Activated T-helper 2 cell treated with anti-CD3 and anti-CD28 coated beads, Interferon-gamma antibody, Interleukin-2, Interleukin-4, amounts not matched to agents 10 μg/mL and 5 μg/mL and 100 μg/mL, durations not matched to agents 14 hours and 24 hours and 36 hours (primary cell): ENCODE results near the gene CLEC4A. TPM values are rescaled to one million over a fixed set of nuclear protein-coding genes. Genes with fewer than 3 reads are reported as not detected.
A peak's percentile ranks its signal among the peaks of the same experiment; 100 is the strongest.
"Not testable (repeated sequence)": the region's sequence is repeated elsewhere in the genome, so short reads cannot be mapped to it uniquely, and the experiment has no call there.

ENCODE experiments used
- DNase-seq: peaks from one replicate; pipeline ENCODE4 v3.0.0; 2021; ENCODE audit warnings: low spot score
- H3K27ac Mint-ChIP-seq: one replicate; pipeline ENCODE4 v1.8.0; 2021; ENCODE audit warnings: mixed read lengths
- H3K27me3 Mint-ChIP-seq: one replicate; pipeline ENCODE4 v1.8.0; 2021; ENCODE audit warnings: low read depth, mixed read lengths
- H3K36me3 Mint-ChIP-seq: one replicate; pipeline ENCODE4 v1.8.0; 2021; ENCODE audit warnings: low read depth, mixed read lengths
- H3K4me1 Mint-ChIP-seq: one replicate; pipeline ENCODE4 v1.8.0; 2021; ENCODE audit warnings: low read depth, mixed read lengths
- H3K4me3 Mint-ChIP-seq: one replicate; pipeline ENCODE4 v1.8.0; 2021; ENCODE audit warnings: low read depth, mild to moderate bottlenecking, moderate library complexity, mixed read lengths
- H3K9me3 Mint-ChIP-seq: one replicate; pipeline ENCODE4 v1.8.0; 2021; ENCODE audit warnings: mixed read lengths
- intact Hi-C: fragments of 100-400 bp; cut with micrococcal nuclease; formaldehyde crosslinking; loops from one replicate; pipeline ENCODE4 v1.15.1; 2023
- total RNA-seq: library from RNA; stranded (reverse); gene quantifications from 2 replicates; pipeline ENCODE4 v1.2.3, GENCODE V29; 2022

The CLEC4A gene
- 0.94 TPM in 1 of 2 replicates, not detected in the other for total RNA-seq

DNA sequence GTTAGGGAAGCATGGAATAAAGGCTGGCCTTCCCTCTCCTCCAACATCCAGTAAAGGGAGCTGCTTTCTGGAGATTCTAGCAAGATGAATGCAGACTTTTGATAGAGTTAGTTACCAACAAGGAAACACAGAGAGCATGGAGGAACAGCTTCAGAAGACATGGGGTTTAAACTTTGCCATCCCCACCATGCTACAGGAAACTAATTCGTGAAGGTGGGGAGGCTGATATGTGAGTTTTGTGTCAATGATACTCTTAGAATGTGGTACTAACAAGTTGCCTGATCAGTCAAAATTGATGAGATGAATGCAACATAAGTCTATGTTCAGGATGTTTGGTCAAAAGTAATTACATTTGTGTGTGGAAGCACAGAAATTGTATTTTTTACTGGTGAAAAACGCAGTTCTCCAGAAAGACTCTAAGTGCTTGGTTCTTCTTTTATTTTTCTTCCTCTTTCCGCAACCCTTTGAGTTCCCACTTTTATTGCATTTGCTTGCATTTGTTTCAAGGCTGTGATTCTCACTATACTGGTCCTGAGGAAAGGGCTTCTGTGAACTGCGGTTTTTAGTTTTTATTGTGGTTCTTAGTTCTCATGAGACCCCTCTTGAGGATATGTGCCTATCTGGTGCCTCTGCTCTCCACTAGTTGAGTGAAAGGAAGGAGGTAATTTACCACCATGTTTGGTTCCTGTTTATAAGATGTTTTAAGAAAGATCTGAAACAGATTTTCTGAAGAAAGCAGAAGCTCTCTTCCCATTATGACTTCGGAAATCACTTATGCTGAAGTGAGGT lies at the start of gene CLEC4A:
Gene CLEC4A, plus strand, starts transcription at position 494 of the 789 bp plus-strand sequence. Its CDS starts 262 bp downstream, at position 756.
- intact Hi-C loops: no loop called here
- Mint-ChIP-seq H3K27me3 (no peaks in the 10 kb centered on the region), H3K4me3 (no peak within 1 kb of the TSS), H3K36me3 (no peaks in the 10 kb centered on the region), H3K9me3 (no peaks in the 10 kb centered on the region), H3K4me1 (peaks cover 9% of the 10 kb centered on the region), H3K27ac (no peak within 1 kb of the TSS)
- DNase-seq: no peak

GRCh38 chr12:8075935-8076334 lies 47.5 kb upstream of the CLEC4A start:
- H3K9me3 Mint-ChIP-seq: no peaks in the 10 kb centered on the region
- peaks cover 11% of the 10 kb centered on the region for H3K4me1 Mint-ChIP-seq
- no peak overlapping the region for H3K4me3 Mint-ChIP-seq
- H3K36me3 Mint-ChIP-seq: no peaks in the 10 kb centered on the region
- no peak for DNase-seq
- no peak overlapping the region for H3K27ac Mint-ChIP-seq
- peaks cover 13% of the 10 kb centered on the region for H3K27me3 Mint-ChIP-seq
- intact Hi-C loops: loop anchor here (5.0 kb wide), 1 partner anchor 214 kb away; no protein-coding TSS in a partner anchor

- H3K4me3 Mint-ChIP-seq: no peak overlapping the region
- no peak overlapping the region for H3K27ac Mint-ChIP-seq
- no peaks in the 10 kb centered on the region for H3K36me3 Mint-ChIP-seq
- H3K27me3 Mint-ChIP-seq: peaks cover 13% of the 10 kb centered on the region
- no peaks in the 10 kb centered on the region for H3K9me3 Mint-ChIP-seq
- H3K4me1 Mint-ChIP-seq: peaks cover 15% of the 10 kb centered on the region
- no peak for DNase-seq
- intact Hi-C loops: loop anchor here (5.0 kb wide), 1 partner anchor 214 kb away; no protein-coding TSS in a partner anchor
These were observed 47.1 kb upstream of the CLEC4A start for GRCh38 chr12:8076366-8076765.

GRCh38 chr12:8077207-8077606 lies 46.2 kb upstream of the CLEC4A start:
- Mint-ChIP-seq H3K36me3 (no peaks in the 10 kb centered on the region), H3K4me1 (peaks cover 16% of the 10 kb centered on the region), H3K9me3 (no peaks in the 10 kb centered on the region), H3K27me3 (peaks cover 7% of the 10 kb centered on the region), H3K27ac (no peak overlapping the region), H3K4me3 (no peak overlapping the region)
- no peak for DNase-seq
- intact Hi-C loops: loop anchor here (5.0 kb wide), 1 partner anchor 215 kb away; no protein-coding TSS in a partner anchor

DNA sequence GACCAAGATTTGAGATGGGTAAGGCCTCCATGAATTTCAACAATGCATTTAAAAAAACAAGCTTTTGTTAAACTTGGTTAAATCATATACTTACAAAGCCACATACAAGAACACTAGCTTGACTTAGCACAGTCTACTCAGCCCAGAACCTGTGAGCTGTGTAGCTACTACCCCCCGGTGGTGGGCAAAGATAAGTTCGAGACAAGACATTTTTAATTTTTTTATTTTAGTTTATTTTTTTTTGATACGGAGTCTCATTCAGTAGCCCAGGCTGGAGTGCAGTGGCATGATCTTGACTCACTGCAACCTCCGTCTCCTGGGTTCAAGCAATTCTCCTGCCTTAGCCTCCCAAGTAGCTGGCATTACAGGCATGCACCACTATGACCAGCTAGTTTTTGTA lies 45.0 kb upstream of the CLEC4A start:
- Mint-ChIP-seq H3K4me3 (no peak overlapping the region), H3K27ac (no peak overlapping the region), H3K4me1 (peaks cover 19% of the 10 kb centered on the region), H3K36me3 (no peaks in the 10 kb centered on the region), H3K9me3 (no peaks in the 10 kb centered on the region), H3K27me3 (no peaks in the 10 kb centered on the region)
- intact Hi-C loops: loop anchor here (1.0 to 5.0 kb wide), 2 partner anchors 32 to 216 kb away; no protein-coding TSS in a partner anchor
- peak; percentile 18 for DNase-seq

DNA sequence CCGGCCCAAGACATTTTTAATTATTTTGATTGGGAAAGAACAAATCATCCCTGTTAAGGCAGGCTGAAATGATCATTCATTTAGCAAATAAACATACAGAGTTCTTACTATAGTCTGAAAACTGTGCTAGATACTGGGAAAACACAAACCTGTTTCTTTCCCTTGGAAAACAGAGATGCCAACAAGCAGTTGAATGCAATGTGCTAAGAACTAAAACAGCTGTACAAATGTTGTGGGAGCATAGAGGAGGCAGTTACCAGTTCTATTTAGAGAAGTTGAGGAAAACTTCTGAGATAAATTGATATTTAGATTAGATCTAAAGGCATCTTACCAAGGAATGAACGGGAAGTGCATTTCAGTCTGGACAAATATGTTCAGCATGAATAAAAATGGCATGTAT lies 44.5 kb upstream of the CLEC4A start:
- DNase-seq: no peak
- intact Hi-C loops: loop anchor here (1.0 to 5.0 kb wide), 2 partner anchors 33 to 217 kb away; no protein-coding TSS in a partner anchor
- no peak overlapping the region for H3K4me3 Mint-ChIP-seq
- H3K27me3 Mint-ChIP-seq: no peaks in the 10 kb centered on the region
- H3K36me3 Mint-ChIP-seq: peaks cover 1% of the 10 kb centered on the region
- H3K27ac Mint-ChIP-seq: no peak overlapping the region
- H3K9me3 Mint-ChIP-seq: no peaks in the 10 kb centered on the region
- H3K4me1 Mint-ChIP-seq: peaks cover 20% of the 10 kb centered on the region

DNA sequence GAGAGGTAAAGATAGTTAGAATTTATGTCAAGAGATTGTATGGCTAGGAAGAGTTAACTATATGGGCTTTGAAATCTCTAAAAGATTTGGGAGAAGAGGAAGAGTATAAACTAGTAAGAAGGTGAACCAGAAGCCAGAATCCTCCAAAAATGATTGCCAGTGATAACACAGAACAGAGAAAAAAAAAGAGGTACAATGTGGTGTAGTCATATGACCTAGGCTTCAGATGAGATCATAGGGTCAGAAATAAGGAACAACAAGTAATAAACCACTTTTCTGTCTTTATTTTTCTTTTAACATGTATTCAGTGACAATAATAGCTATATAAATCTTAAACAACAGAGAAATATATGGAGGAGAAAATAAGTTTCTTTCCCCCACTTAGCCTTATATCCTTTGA lies 43.3 kb upstream of the CLEC4A start:
- no peaks in the 10 kb centered on the region for H3K27me3 Mint-ChIP-seq
- H3K4me1 Mint-ChIP-seq: peaks cover 29% of the 10 kb centered on the region
- peaks cover 9% of the 10 kb centered on the region for H3K36me3 Mint-ChIP-seq
- H3K9me3 Mint-ChIP-seq: no peaks in the 10 kb centered on the region
- intact Hi-C loops: loop anchor here (5.0 to 10.0 kb wide), 2 partner anchors 143 to 165 kb away; partner anchors contain the start of gene SLC2A3
- DNase-seq: no peak
- peak overlapping the region; percentile 14 for H3K27ac Mint-ChIP-seq
- peak overlapping the region; percentile 28 for H3K4me3 Mint-ChIP-seq

DNA sequence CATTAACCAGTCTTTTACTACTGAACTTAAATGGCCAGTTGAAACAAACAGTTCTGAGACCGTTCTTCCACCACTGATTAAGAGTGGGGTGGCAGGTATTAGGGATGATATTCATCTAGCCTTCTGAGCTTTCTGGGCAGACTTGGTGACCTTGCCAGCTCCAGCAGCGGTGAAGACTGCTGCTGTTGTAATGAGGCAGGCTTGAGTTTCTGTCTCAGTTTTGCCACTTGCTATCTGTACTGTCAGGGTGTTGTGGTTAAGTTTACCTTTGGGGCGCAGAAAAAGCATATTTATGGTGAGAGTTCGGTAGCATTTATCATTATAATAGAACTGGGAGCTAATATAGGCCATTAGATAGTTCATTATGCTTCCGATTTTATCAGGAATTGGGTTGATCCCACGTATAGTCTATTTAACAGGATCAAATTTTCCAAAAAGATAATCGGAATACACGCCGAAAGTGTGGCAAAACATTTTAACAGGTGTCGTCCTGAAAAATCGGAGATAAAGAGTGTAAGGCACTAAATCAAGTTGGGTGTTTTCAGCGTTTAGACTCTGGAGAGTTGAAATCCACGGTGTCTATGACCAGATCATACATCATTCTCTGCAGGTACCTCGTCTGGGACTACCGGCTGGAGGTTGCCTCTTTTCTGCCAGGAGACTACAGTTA lies 42.0 kb upstream of the CLEC4A start:
- Mint-ChIP-seq H3K4me3 (peak overlapping the region; percentile 98), H3K4me1 (peaks cover 33% of the 10 kb centered on the region), H3K27ac (peak overlapping the region; percentile 99), H3K9me3 (no peaks in the 10 kb centered on the region), H3K27me3 (no peaks in the 10 kb centered on the region), H3K36me3 (peaks cover 16% of the 10 kb centered on the region)
- intact Hi-C loops: loop anchor here (5.0 to 10.0 kb wide), 2 partner anchors 144 to 163 kb away; partner anchors contain the start of gene SLC2A3
- peak; percentile 25 for DNase-seq

DNA sequence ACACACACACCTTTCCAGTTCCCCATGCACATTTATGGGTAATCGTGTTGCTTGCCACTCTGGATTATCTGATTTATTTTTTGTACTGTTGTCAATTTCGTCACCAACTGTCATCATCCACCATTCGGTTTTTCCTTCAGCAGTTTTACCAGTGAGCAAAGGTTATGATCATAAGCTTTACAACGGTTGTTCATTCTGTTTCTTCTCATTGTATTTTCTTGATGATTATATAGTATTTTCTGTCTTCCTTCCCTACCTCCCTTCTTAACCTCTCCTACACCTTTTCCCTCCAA lies 40.7 kb upstream of the CLEC4A start:
- Mint-ChIP-seq H3K4me1 (peaks cover 36% of the 10 kb centered on the region), H3K27me3 (no peaks in the 10 kb centered on the region)

DNA sequence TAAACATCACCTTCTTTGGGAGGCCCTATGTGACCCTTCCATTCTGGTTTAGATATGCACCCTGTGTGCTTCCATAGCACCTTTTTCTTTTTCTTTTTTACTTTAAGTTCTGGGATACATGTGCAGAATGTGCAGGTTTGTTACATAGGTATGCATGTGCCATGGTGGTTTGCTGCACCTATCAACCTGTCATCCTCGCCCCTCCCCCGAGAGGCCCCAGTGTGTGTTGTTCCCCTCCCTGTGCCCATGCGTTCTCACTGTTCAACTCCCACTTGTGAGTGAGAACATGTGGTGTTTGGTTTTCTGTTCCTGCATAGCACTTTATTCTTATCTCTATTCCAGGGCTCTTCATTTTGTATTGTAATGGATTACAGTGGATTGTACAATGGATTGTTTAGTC lies 39.1 kb upstream of the CLEC4A start:
- peak overlapping the region; percentile 99 for H3K27ac Mint-ChIP-seq
- not testable (repeated sequence) for H3K9me3 Mint-ChIP-seq, DNase-seq, H3K27me3 Mint-ChIP-seq
- H3K4me1 Mint-ChIP-seq: peaks cover 47% of the 10 kb centered on the region
- peaks cover 22% of the 10 kb centered on the region for H3K36me3 Mint-ChIP-seq
- intact Hi-C loops: loop anchor here (5.0 to 10.0 kb wide), 2 partner anchors 147 to 160 kb away; partner anchors contain the start of gene SLC2A3
- H3K4me3 Mint-ChIP-seq: peak overlapping the region; percentile 98

More for the DNA sequence above, 40.7 kb upstream of the CLEC4A start:
- peak overlapping the region; percentile 98 for H3K4me3 Mint-ChIP-seq
- intact Hi-C loops: loop anchor here (1.0 to 10.0 kb wide), 6 partner anchors 16 to 162 kb away; partner anchors contain the start of genes C3AR1 and SLC2A3
- no peak for DNase-seq
- H3K27ac Mint-ChIP-seq: peak overlapping the region; percentile 99
- H3K9me3 Mint-ChIP-seq: no peaks in the 10 kb centered on the region
- peaks cover 18% of the 10 kb centered on the region for H3K36me3 Mint-ChIP-seq

GRCh38 chr12:8087666-8088065 lies 35.8 kb upstream of the CLEC4A start:
- peaks cover 33% of the 10 kb centered on the region for H3K4me1 Mint-ChIP-seq
- peak overlapping the region; percentile 72 for H3K4me3 Mint-ChIP-seq
- H3K9me3 Mint-ChIP-seq: no peaks in the 10 kb centered on the region
- peak overlapping the region; percentile 86 for H3K27ac Mint-ChIP-seq
- H3K27me3 Mint-ChIP-seq: no peaks in the 10 kb centered on the region
- intact Hi-C loops: loop anchor here (10.0 kb wide), 1 partner anchor 157 kb away; no protein-coding TSS in a partner anchor
- no peak for DNase-seq
- H3K36me3 Mint-ChIP-seq: peaks cover 52% of the 10 kb centered on the region

DNA sequence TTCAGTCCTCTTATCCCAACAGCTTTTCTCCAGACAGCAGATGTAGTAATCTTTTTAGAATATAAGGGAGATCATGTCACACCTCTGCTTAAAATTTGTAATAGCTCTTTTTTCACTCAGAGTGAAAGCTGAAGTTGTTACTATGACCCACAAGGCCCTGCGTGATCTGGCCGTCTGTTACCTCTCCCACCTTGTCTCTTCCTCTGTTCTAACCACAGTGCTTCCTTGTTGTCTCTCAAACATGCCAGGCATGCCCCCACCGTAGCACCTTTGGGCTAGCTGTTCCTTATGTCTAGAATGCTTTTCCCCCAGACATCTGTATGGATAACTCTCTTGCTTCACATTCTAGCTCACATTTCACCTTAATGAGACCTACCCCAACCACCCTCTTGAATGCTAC lies 34.8 kb upstream of the CLEC4A start:
- peaks cover 60% of the 10 kb centered on the region for H3K36me3 Mint-ChIP-seq
- intact Hi-C loops: loop anchor here (10.0 kb wide), 1 partner anchor 156 kb away; no protein-coding TSS in a partner anchor
- peak; percentile 36 for DNase-seq
- peaks cover 31% of the 10 kb centered on the region for H3K4me1 Mint-ChIP-seq
- peak overlapping the region; percentile 72 for H3K4me3 Mint-ChIP-seq
- H3K27me3 Mint-ChIP-seq: no peaks in the 10 kb centered on the region
- peak overlapping the region; percentile 86 for H3K27ac Mint-ChIP-seq
- no peaks in the 10 kb centered on the region for H3K9me3 Mint-ChIP-seq
